Progenitor cell of endocrine pancreas (in vitro differentiated cells): Measurements from ENCODE around the gene NUDT3. TPM values are rescaled to one million over a fixed set of nuclear protein-coding genes. Genes with fewer than 3 reads are reported as not detected.

Experiments used
- DNase-seq: peaks from one replicate; pipeline ENCODE4 v3.0.0; 2021; ENCODE audit warnings: low spot score; ENCODE audit not compliant: unreplicated experiment
- H3K27ac Mint-ChIP-seq: 2 replicates; pipeline ENCODE4 v1.8.0; 2021; ENCODE audit warnings: mild to moderate bottlenecking, moderate library complexity, mixed read lengths
- H3K27me3 Mint-ChIP-seq: 2 replicates; pipeline ENCODE4 v1.8.0; 2021; ENCODE audit warnings: mixed read lengths
- H3K36me3 Mint-ChIP-seq: 2 replicates; pipeline ENCODE4 v1.8.0; 2022; ENCODE audit warnings: mixed read lengths; ENCODE audit not compliant: insufficient read depth
- H3K4me1 Mint-ChIP-seq: 2 replicates; pipeline ENCODE4 v1.8.0; 2021; ENCODE audit warnings: low read depth, mixed read lengths
- H3K4me3 Mint-ChIP-seq: 2 replicates; pipeline ENCODE4 v1.8.0; 2021; ENCODE audit warnings: low read depth, mild to moderate bottlenecking, moderate library complexity, mixed read lengths
- H3K9me3 Mint-ChIP-seq: 2 replicates; pipeline ENCODE4 v1.8.0; 2021; ENCODE audit warnings: low read depth, mixed read lengths
- CTCF ChIP-seq: fragments of 200-600 bp; sonication (generic); IDR thresholded peaks from one replicate; pipeline ENCODE4 v1.5.0; 2021; ENCODE audit warnings: antibody characterized with exemption, mild to moderate bottlenecking; ENCODE audit not compliant: unreplicated experiment
- total RNA-seq: library from RNA; stranded (reverse); gene quantifications from 2 replicates; pipeline ENCODE4 v1.2.1, GENCODE V29; 2021

The NUDT3 gene
- total RNA-seq, 1 donor from 2014 or later, result 20.6 TPM

GRCh38 chr6:34240329-34241248 lies 151.9 kb downstream of the NUDT3 start:
- Mint-ChIP-seq H3K27me3 (no peaks in the 10 kb centered on the region), H3K36me3 (peaks cover 23% of the 10 kb centered on the region)
- TF ChIP-seq CTCF, result no peak

GRCh38 chr6:34239893-34240292 lies 152.6 kb downstream of the NUDT3 start:
- Mint-ChIP-seq H3K36me3 (peaks cover 21% of the 10 kb centered on the region), H3K9me3 (no peaks in the 10 kb centered on the region), H3K4me3 (peak overlapping the region; percentile 85), H3K4me1 (peaks cover 18% of the 10 kb centered on the region), H3K27me3 (no peaks in the 10 kb centered on the region), H3K27ac (no peak overlapping the region)
- TF ChIP-seq CTCF, result no peak
- DNase-seq, result no peak

More at GRCh38 chr6:34240329-34241248, 151.9 kb downstream of the NUDT3 start:
- peaks cover 18% of the 10 kb centered on the region for H3K4me1 Mint-ChIP-seq
- H3K4me3 Mint-ChIP-seq, result peak overlapping the region; percentile 24
- no peaks in the 10 kb centered on the region for H3K9me3 Mint-ChIP-seq
- no peak for DNase-seq
- H3K27ac Mint-ChIP-seq, result no peak overlapping the region

- no peaks in the 10 kb centered on the region for H3K27me3 Mint-ChIP-seq
- no peak for TF ChIP-seq CTCF
- no peaks in the 10 kb centered on the region for H3K9me3 Mint-ChIP-seq
- H3K4me1 Mint-ChIP-seq, result peaks cover 19% of the 10 kb centered on the region
- no peak for DNase-seq
- peaks cover 21% of the 10 kb centered on the region for H3K36me3 Mint-ChIP-seq
- H3K27ac Mint-ChIP-seq, result peak overlapping the region; percentile 56
- peak overlapping the region; percentile 85 for H3K4me3 Mint-ChIP-seq
Measured at GRCh38 chr6:34239500-34239825, 153.0 kb downstream of the NUDT3 start.

GRCh38 chr6:34238585-34239499 lies 153.6 kb downstream of the NUDT3 start:
- no peak for DNase-seq
- H3K27me3 Mint-ChIP-seq, result no peaks in the 10 kb centered on the region
- peaks cover 25% of the 10 kb centered on the region for H3K4me1 Mint-ChIP-seq
- peaks cover 21% of the 10 kb centered on the region for H3K36me3 Mint-ChIP-seq
- no peaks in the 10 kb centered on the region for H3K9me3 Mint-ChIP-seq
- peak overlapping the region; percentile 89 for H3K27ac Mint-ChIP-seq
- TF ChIP-seq CTCF, result no peak
- H3K4me3 Mint-ChIP-seq, result peak overlapping the region; percentile 85
